ENCODE measurements around the gene PITHD1.

The PITHD1 gene

DNA sequence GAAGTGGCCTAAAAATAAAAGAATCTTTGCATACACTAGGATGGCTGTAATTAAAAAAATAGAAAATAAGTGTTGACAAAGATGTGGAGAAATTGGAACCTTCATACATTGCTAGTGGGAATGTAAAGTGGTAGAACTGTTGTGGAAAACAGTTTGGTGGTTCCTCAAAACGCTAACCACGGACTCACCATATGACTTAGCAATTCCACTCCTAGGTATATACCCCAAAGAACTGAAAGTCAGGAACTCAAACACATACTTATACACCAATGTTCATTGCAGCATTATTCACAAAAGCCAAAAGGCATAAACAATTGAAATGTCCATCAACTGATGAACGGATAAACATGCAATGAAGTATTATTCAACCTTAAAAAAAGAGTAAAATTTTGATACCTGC lies 57.8 kb downstream of the PITHD1 start:
- no peak for DNase-seq (ENCODE audit: low read depth)
- no peak overlapping the region for H3K4me3 ChIP-seq (ENCODE audit: low read length)
- no peak for TF ChIP-seq CTCF (conservative IDR thresholded peaks at IDR 0.05; ENCODE audit: low read depth, low read length)

Data from retinal pigment epithelial cell (primary cell).